ENCODE results near the gene OBSCN.

OBSCN gene

GRCh38 chr1:228316589-228317387, 108.9 kb downstream of the OBSCN start:
- no peak for DNase-seq (ENCODE audit: low read depth in 2 of 2, low spot score in 1 of 2)

DNA sequence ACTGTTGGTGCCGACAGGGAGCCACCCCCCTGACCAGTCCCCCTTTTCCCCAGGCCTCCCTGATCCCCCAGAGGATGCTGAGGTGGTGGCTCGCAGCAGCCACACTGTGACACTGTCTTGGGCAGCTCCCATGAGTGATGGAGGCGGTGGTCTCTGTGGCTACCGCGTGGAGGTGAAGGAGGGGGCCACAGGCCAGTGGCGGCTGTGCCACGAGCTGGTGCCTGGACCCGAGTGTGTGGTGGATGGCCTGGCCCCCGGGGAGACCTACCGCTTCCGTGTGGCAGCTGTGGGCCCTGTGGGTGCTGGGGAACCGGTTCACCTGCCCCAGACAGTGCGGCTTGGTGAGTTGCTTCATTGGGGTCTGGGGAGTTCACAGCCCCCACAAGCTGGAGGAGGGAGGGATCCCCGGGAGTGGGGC, 109.6 kb downstream of the OBSCN start:
- DNase-seq (ENCODE audit: low read depth in 2 of 2, low spot score in 1 of 2) = no peak

- no peak for DNase-seq (ENCODE audit: low read depth in 2 of 2, low spot score in 1 of 2)
Measured at GRCh38 chr1:228317891-228318810, 110.3 kb downstream of the OBSCN start.

DNA sequence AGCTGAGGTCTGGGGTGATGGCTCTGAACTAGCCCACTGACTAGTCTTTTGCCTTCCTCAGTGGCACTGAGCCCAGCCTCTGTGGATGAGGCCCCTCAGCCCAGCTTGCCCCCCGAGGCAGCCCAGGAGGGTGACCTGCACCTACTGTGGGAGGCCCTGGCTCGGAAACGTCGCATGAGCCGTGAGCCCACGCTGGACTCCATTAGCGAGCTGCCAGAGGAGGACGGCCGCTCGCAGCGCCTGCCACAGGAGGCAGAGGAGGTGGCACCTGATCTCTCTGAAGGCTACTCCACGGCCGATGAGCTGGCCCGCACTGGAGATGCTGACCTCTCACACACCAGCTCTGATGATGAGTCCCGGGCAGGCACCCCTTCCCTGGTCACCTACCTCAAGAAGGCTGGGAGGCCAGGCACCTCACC, 111.0 kb downstream of the OBSCN start:
- DNase-seq (ENCODE audit: low read depth in 2 of 2, low spot score in 1 of 2) = no peak

GRCh38 chr1:228319352-228320088, 111.7 kb downstream of the OBSCN start:
- DNase-seq (ENCODE audit: low read depth in 2 of 2, low spot score in 1 of 2) = no peak

GRCh38 chr1:228320394-228320793, 112.5 kb downstream of the OBSCN start:
- DNase-seq (ENCODE audit: low read depth in 2 of 2, low spot score in 1 of 2) = no peak

DNA sequence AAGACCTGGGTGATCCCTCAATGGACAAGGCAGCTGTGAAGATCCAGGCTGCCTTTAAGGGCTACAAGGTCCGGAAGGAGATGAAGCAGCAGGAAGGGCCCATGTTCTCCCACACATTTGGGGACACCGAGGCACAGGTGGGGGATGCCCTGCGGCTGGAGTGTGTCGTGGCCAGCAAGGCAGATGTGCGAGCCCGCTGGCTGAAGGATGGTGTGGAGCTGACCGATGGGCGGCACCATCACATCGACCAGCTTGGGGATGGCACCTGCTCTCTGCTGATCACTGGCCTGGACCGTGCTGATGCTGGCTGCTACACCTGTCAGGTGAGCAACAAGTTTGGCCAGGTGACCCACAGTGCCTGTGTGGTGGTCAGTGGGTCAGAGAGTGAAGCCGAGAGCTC, 113.6 kb downstream of the OBSCN start:
- no peak for DNase-seq (ENCODE audit: low read depth in 2 of 2, low spot score in 1 of 2)

- no peak for DNase-seq (ENCODE audit: low read depth in 2 of 2, low spot score in 1 of 2)
Measured at GRCh38 chr1:228321895-228322294, 114.1 kb downstream of the OBSCN start.

- DNase-seq (ENCODE audit: low read depth in 2 of 2, low spot score in 1 of 2) = no peak
Measured at GRCh38 chr1:228323401-228323800, 115.6 kb downstream of the OBSCN start.

- no peak for DNase-seq (ENCODE audit: low read depth in 2 of 2, low spot score in 1 of 2)
Measured at GRCh38 chr1:228325267-228325666, 117.4 kb downstream of the OBSCN start.

DNA sequence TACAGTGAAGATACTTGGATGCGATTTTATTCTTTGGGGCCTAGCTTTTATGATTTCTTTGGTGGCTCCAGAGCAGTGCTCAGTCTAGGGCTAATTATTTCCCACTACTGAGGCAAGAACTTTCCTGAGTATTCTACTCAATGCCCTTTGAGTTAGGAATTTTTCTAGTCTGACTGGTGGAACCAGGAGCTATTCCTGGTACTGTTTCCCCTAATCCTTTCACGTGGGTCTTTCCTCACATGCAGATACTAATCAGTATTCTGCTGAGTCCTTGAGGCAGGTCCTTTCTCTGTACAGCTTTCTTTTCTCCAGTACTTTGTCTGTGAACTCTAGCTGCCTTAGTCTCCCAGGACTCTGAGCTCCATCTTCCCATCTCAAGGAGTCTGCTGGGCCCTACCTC, 122.0 kb downstream of the OBSCN start:
- no peak for DNase-seq (ENCODE audit: low read depth in 2 of 2, low spot score in 1 of 2)

DNA sequence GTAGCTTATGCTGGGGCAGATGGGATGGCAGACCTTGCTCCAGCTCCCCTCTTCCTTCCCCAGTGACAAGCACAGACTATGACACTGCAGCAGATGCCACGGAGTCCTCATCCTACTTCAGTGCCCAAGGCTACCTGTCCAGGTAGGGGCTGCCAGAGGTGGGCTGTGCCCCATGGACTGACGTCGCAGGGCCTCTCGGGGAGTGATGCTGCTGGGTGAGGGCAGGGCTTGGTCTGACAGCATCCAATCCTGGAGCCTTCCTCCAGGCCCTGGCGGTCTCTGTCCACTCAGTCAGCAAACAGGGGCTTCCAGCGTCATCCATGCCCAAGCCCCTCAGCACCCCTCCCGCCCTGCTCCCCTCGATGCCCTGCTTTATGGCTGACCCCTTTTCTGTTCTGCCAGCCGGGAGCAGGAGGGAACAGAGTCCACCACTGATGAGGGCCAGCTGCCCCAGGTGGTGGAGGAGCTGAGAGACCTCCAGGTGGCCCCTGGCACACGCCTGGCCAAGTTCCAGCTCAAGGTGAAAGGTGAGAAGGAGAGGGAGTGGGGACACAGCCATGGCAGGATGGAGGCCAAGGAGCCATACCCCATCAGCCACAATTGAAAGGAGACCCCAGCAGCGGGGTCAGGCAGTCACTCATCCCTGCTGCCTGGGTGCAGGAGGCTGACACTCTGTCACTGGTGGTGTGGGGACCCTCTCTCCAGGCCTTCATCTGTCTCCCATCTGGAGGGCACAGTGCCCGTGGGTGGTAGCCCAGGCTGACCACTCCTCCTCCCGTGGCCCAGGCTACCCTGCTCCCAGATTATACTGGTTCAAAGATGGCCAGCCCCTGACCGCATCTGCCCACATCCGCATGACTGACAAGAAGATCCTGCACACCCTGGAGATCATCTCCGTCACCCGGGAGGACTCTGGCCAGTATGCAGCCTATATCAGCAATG, 125.2 kb downstream of the OBSCN start:
- DNase-seq (ENCODE audit: low read depth in 2 of 2, low spot score in 1 of 2) = no peak

DNA sequence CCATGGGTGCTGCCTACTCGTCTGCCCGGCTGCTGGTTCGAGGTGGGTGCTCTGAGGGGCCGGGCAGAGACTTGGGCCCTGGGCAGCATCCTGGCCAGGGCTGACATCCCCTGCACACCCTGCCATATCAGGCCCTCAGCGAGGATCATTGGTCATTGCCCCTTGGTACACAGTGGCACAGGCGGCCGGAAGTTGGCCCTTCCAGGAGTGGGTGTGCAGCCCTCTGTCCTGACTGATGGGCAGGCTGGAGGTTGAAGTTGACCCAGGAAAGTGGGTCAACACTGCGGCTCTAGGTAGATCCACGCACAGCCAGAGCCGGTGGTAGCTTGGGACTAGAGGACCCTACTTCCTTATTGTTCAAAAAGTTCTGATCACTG, 125.9 kb downstream of the OBSCN start:
- no peak for DNase-seq (ENCODE audit: low read depth in 2 of 2, low spot score in 1 of 2)

- DNase-seq (ENCODE audit: low read depth in 2 of 2, low spot score in 1 of 2) = no peak
Measured at GRCh38 chr1:228334226-228334935, 126.5 kb downstream of the OBSCN start.

GRCh38 chr1:228334954-228335353, 127.1 kb downstream of the OBSCN start:
- no peak for DNase-seq (ENCODE audit: low read depth in 2 of 2, low spot score in 1 of 2)

DNA sequence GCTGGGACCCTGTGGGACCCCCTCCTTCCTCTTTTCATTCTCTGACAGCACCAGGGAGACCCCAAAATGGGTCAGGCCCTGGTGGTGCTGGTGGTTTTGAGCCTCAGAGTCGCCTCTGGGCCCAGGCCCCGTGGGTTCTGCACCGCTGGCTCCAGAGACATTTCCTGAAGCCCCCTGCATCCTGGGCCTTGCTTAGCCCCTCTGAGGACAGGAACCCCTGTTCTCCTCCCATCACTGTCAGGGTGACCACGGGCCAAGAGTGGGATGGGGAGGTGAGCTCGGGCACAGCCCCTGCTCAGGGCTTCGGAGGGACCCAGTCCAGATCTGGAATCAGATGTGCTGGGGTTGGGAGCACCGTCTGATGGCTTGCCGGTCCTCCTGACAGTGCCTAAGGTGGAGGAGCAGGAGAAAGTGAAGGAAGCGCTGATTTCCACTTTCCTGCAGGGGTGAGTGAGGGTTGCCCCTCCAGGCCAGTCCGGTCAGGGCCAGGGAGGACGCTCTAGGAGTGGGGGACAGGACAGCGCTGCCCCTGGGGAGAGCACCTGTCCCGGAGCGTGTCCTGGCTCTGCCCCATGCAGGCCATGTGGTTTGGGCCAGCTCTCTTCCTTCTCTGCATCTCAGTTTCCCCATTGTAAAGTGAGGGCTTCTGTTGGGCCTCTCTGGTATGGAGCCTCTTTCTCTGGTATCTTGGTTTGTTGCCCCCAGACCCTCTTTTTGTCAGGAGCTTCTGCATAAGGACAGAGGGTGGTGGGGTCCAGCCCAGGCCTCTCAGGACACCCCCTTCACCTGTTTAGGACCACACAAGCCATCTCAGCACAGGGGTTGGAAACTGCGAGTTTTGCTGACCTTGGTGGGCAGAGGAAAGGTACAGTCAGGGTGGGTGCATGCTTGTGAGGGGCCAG, 127.8 kb downstream of the OBSCN start:
- no peak for DNase-seq (ENCODE audit: low read depth in 2 of 2, low spot score in 1 of 2)

DNA sequence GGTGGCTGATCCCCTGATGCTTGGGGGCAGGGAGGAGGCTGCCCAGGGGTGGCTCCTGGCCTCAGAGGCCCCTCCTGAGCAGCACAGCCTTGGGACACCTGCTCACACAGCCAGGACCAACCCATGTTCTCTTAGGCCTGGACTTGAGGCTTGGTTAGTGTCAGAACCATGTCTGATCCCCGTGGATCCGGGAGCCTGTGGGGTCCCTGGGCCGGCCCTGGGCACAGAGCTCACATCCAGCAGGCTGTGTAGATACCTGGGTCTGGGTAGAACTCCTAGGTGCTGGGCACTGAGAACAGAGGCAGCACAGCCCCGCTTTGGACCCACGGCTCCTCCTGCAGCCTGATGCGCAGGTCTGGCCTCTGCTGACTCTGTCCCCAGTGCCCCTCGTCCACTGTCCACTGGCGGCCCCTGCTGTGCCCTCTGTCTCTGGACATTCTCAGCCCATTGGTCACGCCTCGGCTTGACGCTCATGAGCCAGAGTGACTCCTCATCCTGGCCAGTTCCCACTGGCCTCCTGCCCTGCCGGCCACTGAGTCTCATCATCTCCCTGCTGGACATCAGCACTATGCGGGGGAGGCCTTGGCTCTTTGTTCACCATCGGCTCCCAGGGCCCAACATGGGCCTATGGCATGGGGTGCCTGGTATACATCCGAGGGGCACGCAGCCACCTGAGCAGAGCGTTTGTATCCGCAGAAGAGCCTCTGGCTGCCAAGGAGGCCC, 128.6 kb downstream of the OBSCN start:
- no peak for DNase-seq (ENCODE audit: low read depth in 2 of 2, low spot score in 1 of 2)

GRCh38 chr1:228337031-228337564, 129.3 kb downstream of the OBSCN start:
- no peak for DNase-seq (ENCODE audit: low read depth in 2 of 2, low spot score in 1 of 2)

All from stimulated activated CD8-positive, alpha-beta memory T cell treated with anti-CD3 and anti-CD28 coated beads, Interleukin-4, amount 100 ng/mL, for 1 hour (primary cell).